H1 (cell line): ENCODE measurements around the gene FDXACB1. TPM values are rescaled to one million over a fixed set of nuclear protein-coding genes. Genes with fewer than 3 reads are reported as not detected.

Experiments used
- GABPA ChIP-seq: IDR thresholded peaks from 2 replicates; pipeline ENCODE4 v1.6.1; 2011; ENCODE audit warnings: mild to moderate bottlenecking, low read length, moderate library complexity, borderline replicate concordance; ENCODE audit not compliant: insufficient read depth
- polyA plus RNA-seq, 7 experiments: library from polyadenylated mRNA; depleted of rRNA in 3 of 7; stranded (reverse) in 5 of 7; unstranded in 2 of 7; fragments of >200 nt in 5 of 7; fragments of 200-250 nt in 2 of 7; gene quantifications; 1 replicate in 5 of 7; 2 replicates in 1 of 7; 4 replicates in 1 of 7; pipeline versions ENCODE4 v1.2.1 to v1.2.3, GENCODE V29; 2011 to 2013; ENCODE audit warnings: missing spikeins in 2 of 7, mixed read lengths in 2 of 7
- total RNA-seq: library from RNA; stranded (reverse); fragmentation: NEBNext Ultra II Directional; extraction: Animal tissue kit (Norgen Biotek cat#: 25700); gene quantifications from 2 replicates; pipeline ENCODE4 v1.2.1, GENCODE V29; 2021

The FDXACB1 gene
- total and polyA plus RNA-seq, 2 of the 8 experiments (the other 6 are each of a cell fraction or from before 2014, with no cell fraction given) = 1.4 to 2.3 TPM

DNA sequence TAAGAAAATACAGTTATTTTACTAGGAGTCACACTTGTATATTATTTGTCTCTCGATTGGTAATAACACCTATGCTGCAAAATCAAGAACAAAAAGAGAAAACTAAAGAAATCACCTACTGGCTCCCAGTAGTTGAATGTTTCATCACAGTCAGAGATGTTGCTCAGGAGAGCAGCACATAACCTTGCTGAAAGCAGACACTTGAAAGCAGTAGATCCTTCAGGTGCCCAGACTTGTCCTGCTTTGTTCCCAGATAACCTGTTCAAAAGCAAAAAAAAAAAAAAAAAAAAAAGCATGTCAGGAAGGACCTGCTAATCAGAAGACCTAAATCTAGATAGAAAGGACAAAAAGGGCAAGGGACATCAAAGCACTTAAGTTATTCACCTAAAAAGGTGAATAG is 8.9 kb downstream of the FDXACB1 start (continued):
- TF ChIP-seq GABPA = no peak
